ENCODE measurements around the gene UBE2F. TPM values are rescaled to one million over a fixed set of nuclear protein-coding genes. Genes with fewer than 3 reads are reported as not detected.

The UBE2F gene
- total and polyA plus RNA-seq, 9 of the 15 experiments (the other 6 are each of a cell fraction or from before 2014, with no cell fraction given): 18.1 to 88.1 (median 53.0) TPM

DNA sequence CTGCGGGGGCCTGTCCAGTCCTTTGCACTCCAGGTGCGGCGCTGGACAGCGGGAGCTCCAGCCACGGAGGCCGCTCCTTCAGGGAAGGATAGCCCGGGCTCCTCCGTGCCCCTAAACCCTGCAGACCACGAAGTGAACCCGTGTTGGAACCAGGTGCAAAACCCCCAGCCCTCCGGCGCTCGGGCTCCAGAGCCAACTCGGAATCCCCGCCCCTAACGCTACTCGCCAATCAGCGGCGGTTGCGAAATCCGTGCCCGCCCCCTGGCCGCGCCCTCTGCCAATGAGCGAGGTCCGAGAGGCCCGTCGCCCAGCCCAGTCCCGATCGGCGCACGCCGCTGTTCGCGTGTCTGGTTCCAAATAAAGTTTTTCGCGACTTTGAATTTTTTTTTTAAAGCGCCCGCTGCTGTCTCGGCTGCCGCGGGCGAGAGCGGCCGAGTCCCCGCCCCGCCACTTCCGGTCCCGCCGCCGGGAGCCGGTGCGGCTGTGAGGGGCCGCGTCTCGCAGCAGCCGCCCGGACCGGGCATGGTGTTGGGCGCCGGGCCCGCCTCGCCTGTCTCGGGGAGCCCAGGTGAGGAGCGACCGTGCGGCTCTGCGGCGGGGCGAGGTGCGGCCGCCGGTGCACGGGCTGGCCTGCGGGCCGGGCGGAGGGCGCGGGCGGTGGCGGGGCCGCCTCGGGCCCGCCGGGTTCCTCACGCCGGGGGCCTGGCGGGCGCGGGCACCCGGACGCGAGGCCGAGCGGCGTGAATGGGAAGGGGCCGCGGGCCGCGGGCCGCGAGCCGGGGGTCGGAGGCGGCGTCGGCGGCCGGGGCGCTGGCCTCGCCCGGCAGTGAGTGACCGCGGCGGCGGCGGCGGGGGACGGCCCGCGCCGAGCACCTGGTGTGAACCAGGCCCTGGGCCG lies at the start of gene UBE2F (continued):
- TF ChIP-seq GTF2B (IDR thresholded peaks at IDR 0.05; ENCODE audit: extremely low read depth, insufficient read length): no peak
- TF ChIP-seq, protein P1, sequence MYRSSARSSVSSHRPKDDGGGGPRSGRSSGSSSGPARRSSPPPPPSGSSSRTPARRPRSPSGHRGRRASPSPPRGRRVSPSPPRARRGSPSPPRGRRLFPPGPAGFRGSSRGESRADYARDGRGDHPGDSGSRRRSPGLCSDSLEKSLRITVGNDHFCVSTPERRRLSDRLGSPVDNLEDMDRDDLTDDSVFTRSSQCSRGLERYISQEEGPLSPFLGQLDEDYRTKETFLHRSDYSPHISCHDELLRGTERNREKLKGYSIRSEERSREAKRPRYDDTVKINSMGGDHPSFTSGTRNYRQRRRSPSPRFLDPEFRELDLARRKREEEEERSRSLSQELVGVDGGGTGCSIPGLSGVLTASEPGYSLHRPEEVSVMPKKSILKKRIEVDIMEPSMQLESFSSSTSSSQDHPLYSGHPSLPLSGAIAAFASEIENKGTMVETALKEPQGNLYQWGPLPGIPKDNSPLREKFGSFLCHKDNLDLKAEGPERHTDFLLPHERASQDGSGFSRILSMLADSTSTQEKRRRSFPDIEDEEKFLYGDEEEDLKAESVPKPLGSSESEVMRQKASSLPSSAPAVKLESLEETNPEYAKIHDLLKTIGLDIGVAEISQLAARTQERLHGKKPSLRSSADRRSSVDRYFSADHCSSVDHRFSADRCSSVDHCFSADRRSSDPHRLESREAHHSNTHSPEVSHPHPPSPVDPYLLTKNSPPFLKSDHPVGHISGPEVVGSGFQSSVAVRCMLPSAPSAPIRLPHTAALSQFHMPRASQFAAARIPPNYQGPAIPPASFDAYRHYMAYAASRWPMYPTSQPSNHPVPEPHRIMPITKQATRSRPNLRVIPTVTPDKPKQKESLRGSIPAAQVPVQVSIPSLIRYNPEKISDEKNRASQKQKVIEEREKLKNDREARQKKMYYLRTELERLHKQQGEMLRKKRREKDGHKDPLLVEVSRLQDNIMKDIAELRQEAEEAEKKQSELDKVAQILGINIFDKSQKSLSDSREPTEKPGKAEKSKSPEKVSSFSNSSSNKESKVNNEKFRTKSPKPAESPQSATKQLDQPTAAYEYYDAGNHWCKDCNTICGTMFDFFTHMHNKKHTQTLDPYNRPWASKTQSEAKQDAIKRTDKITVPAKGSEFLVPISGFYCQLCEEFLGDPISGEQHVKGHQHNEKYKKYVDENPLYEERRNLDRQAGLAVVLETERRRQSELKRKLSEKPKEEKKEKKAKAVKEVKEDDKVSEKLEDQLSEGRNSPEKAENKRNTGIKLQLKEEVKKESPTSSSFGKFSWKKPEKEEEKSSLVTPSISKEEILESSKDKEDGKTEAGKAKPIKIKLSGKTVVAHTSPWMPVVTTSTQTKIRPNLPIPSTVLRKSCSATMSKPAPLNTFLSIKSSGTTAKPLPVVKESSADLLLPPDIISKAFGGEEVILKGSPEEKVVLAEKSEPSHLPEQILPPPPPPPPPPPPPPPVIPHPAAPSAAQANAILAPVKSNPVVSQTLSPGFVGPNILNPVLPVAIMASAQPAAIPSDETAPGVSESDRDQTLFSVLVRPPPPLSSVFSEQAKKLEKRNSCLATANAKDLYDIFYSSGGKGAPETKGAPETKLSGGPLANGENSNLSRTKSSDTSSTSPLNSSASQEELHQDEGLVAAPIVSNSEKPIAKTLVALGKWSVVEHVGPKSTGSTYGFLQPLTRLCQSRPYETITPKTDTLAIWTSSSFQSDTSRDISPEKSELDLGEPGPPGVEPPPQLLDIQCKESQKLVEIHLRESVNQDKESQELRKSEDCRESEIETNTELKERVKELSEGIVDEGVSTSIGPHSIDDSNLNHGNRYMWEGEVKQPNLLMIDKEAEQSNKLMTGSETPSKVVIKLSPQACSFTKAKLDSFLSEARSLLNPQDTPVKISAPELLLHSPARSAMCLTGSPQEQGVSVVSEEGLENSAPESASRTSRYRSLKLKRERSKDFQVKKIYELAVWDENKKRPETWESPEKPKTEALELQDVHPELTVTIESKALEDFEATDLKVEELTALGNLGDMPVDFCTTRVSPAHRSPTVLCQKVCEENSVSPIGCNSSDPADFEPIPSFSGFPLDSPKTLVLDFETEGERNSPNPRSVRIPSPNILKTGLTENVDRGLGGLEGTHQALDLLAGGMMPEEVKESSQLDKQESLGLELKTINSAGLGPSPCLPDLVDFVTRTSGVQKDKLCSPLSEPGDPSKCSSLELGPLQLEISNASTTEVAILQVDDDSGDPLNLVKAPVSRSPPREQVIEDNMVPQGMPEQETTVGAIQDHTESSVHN (IDR thresholded peaks at IDR 0.05; ENCODE audit: borderline replicate concordance in 1 of 2, low read depth in 1 of 2): no peak
- no peak; a peak in 1 of 4 replicates for TF ChIP-seq HDAC1 (IDR thresholded peaks at IDR 0.05)
- no peak for TF ChIP-seq RAD21 (CRISPR knock-in tag; conservative IDR thresholded peaks at IDR 0.05 in 1 of 2, IDR thresholded peaks at IDR 0.05 in 1 of 2)
- TF ChIP-seq SMAD2 (IDR thresholded peaks at IDR 0.05; ENCODE audit: low read depth, low read length): no peak
- TF ChIP-seq SIN3A (IDR thresholded peaks at IDR 0.05; ENCODE audit: borderline replicate concordance in 2 of 2, control insufficient read depth in 1 of 2, low read depth in 2 of 2, low read length in 2 of 2): peak; percentile 95 to 99; a peak in 3 of 4 replicates
- TF ChIP-seq, protein P2, sequence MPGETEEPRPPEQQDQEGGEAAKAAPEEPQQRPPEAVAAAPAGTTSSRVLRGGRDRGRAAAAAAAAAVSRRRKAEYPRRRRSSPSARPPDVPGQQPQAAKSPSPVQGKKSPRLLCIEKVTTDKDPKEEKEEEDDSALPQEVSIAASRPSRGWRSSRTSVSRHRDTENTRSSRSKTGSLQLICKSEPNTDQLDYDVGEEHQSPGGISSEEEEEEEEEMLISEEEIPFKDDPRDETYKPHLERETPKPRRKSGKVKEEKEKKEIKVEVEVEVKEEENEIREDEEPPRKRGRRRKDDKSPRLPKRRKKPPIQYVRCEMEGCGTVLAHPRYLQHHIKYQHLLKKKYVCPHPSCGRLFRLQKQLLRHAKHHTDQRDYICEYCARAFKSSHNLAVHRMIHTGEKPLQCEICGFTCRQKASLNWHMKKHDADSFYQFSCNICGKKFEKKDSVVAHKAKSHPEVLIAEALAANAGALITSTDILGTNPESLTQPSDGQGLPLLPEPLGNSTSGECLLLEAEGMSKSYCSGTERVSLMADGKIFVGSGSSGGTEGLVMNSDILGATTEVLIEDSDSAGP (CRISPR knock-in tag; IDR thresholded peaks at IDR 0.05): peak; percentile 86
- peak; percentile 63; the same call in 1 of the 2 replicates for TF ChIP-seq L3MBTL2 (IDR thresholded peaks at IDR 0.05)
- TF ChIP-seq NCOA1 (IDR thresholded peaks at IDR 0.05; ENCODE audit: low read depth): no peak
- 0 out of 2 replicates have a peak, but pooled peaks have one; percentile 35 for TF ChIP-seq GATAD2B (IDR thresholded peaks at IDR 0.05; ENCODE audit: borderline replicate concordance)
- no peak for TF ChIP-seq NFXL1 (CRISPR knock-in tag; IDR thresholded peaks at IDR 0.05)
- TF ChIP-seq PTTG1 (tag; IDR thresholded peaks at IDR 0.05; ENCODE audit: low read depth): no peak
- no peak for TF ChIP-seq PHTF2 (CRISPR knock-in tag; IDR thresholded peaks at IDR 0.05)
- no peak for TF ChIP-seq ZNF445 (CRISPR knock-in tag; IDR thresholded peaks at IDR 0.05; ENCODE audit: low read depth)

Measured in K562 (cell line).